GM21367 (cell line): Measurements from ENCODE around the gene TEAD3.

Source experiments
- ATAC-seq: cut with Tn5 transposase; IDR thresholded peaks from one replicate; pipeline ENCODE4 v1.9.1; 2021; ENCODE audit not compliant: unreplicated experiment

TEAD3 gene

GRCh38 chr6:35514587-35514986, 17.7 kb upstream of the TEAD3 start:
- ATAC-seq = no peak

- ATAC-seq = no peak
Observed at GRCh38 chr6:35512740-35513139, 15.9 kb upstream of the TEAD3 start, which contains the start of gene TULP1. TULP1 (minus strand) TSS chr6:35512896; CDS start chr6:35512858, 38 bp downstream.

GRCh38 chr6:35512006-35512405, 15.1 kb upstream of the TEAD3 start:
- no peak for ATAC-seq

- no peak for ATAC-seq
Observed at GRCh38 chr6:35511562-35511941, 14.7 kb upstream of the TEAD3 start.

- ATAC-seq = no peak
Observed at GRCh38 chr6:35510916-35511561, 14.2 kb upstream of the TEAD3 start.

GRCh38 chr6:35508542-35508941, 11.7 kb upstream of the TEAD3 start:
- no peak for ATAC-seq

- no peak for ATAC-seq
Observed at GRCh38 chr6:35508027-35508426, 11.1 kb upstream of the TEAD3 start.

- no peak for ATAC-seq
Observed at GRCh38 chr6:35507221-35507620, 10.3 kb upstream of the TEAD3 start.

- ATAC-seq = no peak
Observed at GRCh38 chr6:35506536-35506935, 9.7 kb upstream of the TEAD3 start.

- ATAC-seq = no peak
Observed at GRCh38 chr6:35505999-35506412, 9.1 kb upstream of the TEAD3 start.

- ATAC-seq = no peak
Observed at GRCh38 chr6:35503534-35503933, 6.7 kb upstream of the TEAD3 start.

- no peak for ATAC-seq
Observed at GRCh38 chr6:35501784-35502183, 4.9 kb upstream of the TEAD3 start.

- ATAC-seq = no peak
Observed at GRCh38 chr6:35500782-35501181, 3.9 kb upstream of the TEAD3 start.

GRCh38 chr6:35499372-35499771, 2.5 kb upstream of the TEAD3 start:
- no peak for ATAC-seq

- ATAC-seq = no peak
Observed at GRCh38 chr6:35498422-35499067, 1.7 kb upstream of the TEAD3 start.

- no peak for ATAC-seq
Observed at GRCh38 chr6:35497571-35498421, 917 bp upstream of the TEAD3 start.

- no peak for ATAC-seq
Observed at GRCh38 chr6:35496036-35496840, 641 bp downstream of the TEAD3 start.

GRCh38 chr6:35495258-35496035, 1.4 kb downstream of the TEAD3 start:
- no peak for ATAC-seq

- ATAC-seq = no peak
Observed at GRCh38 chr6:35494161-35494563, 2.7 kb downstream of the TEAD3 start.

- ATAC-seq = no peak
Observed at GRCh38 chr6:35493307-35493983, 3.4 kb downstream of the TEAD3 start.
